HepG2 (cell line): ENCODE results near the gene CMTM2. TPM values are rescaled to one million over a fixed set of nuclear protein-coding genes. Genes with fewer than 3 reads are reported as not detected.

ENCODE experiments used
- ATAC-seq: fragments of 200-7000 bp; cut with Tn5 transposase; 3 replicates; pipeline ENCODE4 v1.9.1; 2020; ENCODE audit warnings: mild to moderate bottlenecking, moderate library complexity
- BruUV-seq: library from RNA; stranded (reverse); fragments of 400-500 nt; replicated peaks from 2 replicates; lab custom pipeline; 2021; lab: Mats Ljungman, UMichigan
- CTCF ChIA-PET: fragments of 300-600 bp; formaldehyde crosslinking; extraction: SDS; loops from one replicate; lab custom pipeline; 2021; ENCODE audit warnings: low total read pairs, inconsistent platforms, low intra/inter-chr PET ratio; lab: Yijun Ruan, JAX
- POLR2A ChIA-PET: fragments of 350-600 bp; sonication (Branson Sonifier 250); formaldehyde crosslinking; loops from one replicate; lab custom pipeline; 2020; ENCODE audit warnings: antibody characterized with exemption, inconsistent platforms; lab: Yijun Ruan, JAX
- DNase-seq: peaks from one replicate; pipeline ENCODE4 v3.0.0-alpha.2; 2015; ENCODE audit warnings: low spot score
- FAIRE-seq: peaks from 3 replicates; lab custom pipeline; 2011; peaks lifted over from hg19 to GRCh38; lab: Jason Lieb, UNC
- H2AFZ ChIP-seq: one replicate; pipeline ENCODE4 v1.6.1; 2011; ENCODE audit warnings: low read length, inconsistent platforms
- H3K27ac ChIP-seq: fragments of 300-600 bp; 3 replicates; pipeline ENCODE4 v1.8.0; 2011; ENCODE audit warnings: mixed run types, mild to moderate bottlenecking, mixed read lengths, low read length, inconsistent platforms; ENCODE audit not compliant: insufficient read depth; ENCODE audit errors: extremely low read length
- H3K27me3 ChIP-seq, 2 experiments: fragments of 200-600 bp in 1 of 2; 2 replicates in 1 of 2; 3 replicates in 1 of 2; pipeline versions ENCODE4 v1.6.0 to v1.8.0; 2011; ENCODE audit warnings: low read length in 2 of 2, mild to moderate bottlenecking in 2 of 2, moderate library complexity in 2 of 2, inconsistent platforms in 1 of 2; ENCODE audit not compliant: insufficient read depth in 2 of 2, control insufficient read depth in 1 of 2
- H3K36me3 ChIP-seq, 2 experiments: fragments of 200-600 bp in 1 of 2; replicated peaks in 1 of 2; 2 replicates in 1 of 2; 3 replicates in 1 of 2; pipeline versions ENCODE4 v1.5.1 to v1.8.0; 2011; ENCODE audit warnings: low read length in 2 of 2, inconsistent platforms in 1 of 2; ENCODE audit not compliant: insufficient read depth in 2 of 2, control insufficient read depth in 1 of 2
- H3K4me1 ChIP-seq: 2 replicates; pipeline ENCODE4 v1.5.1; 2012; ENCODE audit warnings: low read length, inconsistent platforms; ENCODE audit not compliant: insufficient read depth
- H3K4me2 ChIP-seq: 2 replicates; pipeline ENCODE4 v1.6.0; 2011; ENCODE audit warnings: low read depth, low read length, inconsistent platforms
- H3K4me3 ChIP-seq, 3 experiments: fragments of 200-600 bp in 1 of 3; sonication (generic), shearing (Covaris generic) in 1 of 3; replicated peaks in 1 of 3; 2 replicates each; pipeline ENCODE4 v1.5.1; 2011 to 2016; ENCODE audit warnings: low read length in 3 of 3, inconsistent platforms in 2 of 3, low read depth in 2 of 3, mild to moderate bottlenecking in 2 of 3, control low read depth in 1 of 3, mixed read lengths in 1 of 3; ENCODE audit not compliant: insufficient read depth in 1 of 3
- H3K79me2 ChIP-seq: one replicate; pipeline ENCODE4 v1.6.1; 2011; ENCODE audit warnings: low read length, inconsistent platforms; ENCODE audit not compliant: insufficient read depth
- H3K9ac ChIP-seq: 2 replicates; pipeline ENCODE4 v1.6.0; 2011; ENCODE audit warnings: mild to moderate bottlenecking, low read depth, low read length, inconsistent platforms; ENCODE audit not compliant: insufficient read depth
- H3K9me3 ChIP-seq: 2 replicates; pipeline ENCODE4 v1.5.1; 2012; ENCODE audit warnings: mild to moderate bottlenecking, low read length
- H4K20me1 ChIP-seq: 2 replicates; pipeline ENCODE4 v1.6.0; 2011; ENCODE audit warnings: inconsistent platforms, mild to moderate bottlenecking, low read length, moderate library complexity; ENCODE audit not compliant: insufficient read depth
- MAFF ChIP-seq: IDR thresholded peaks from 2 replicates; pipeline ENCODE4 v1.6.1; 2011; ENCODE audit warnings: low read depth, low read length, improper control_type of control experiment
- MAFK ChIP-seq, 2 experiments: IDR thresholded peaks in 1 of 2; conservative IDR thresholded peaks in 1 of 2; 2 replicates each; pipeline ENCODE4 v1.6.1; 2011; ENCODE audit warnings: improper control_type of control experiment in 2 of 2, low read length in 2 of 2
- SRSF1 ChIP-seq: fragments of 200-400 bp; formaldehyde crosslinking; optimal IDR thresholded peaks from 2 replicates; pipeline ENCODE3; 2017; ENCODE audit warnings: mild to moderate bottlenecking, low read depth, low read length, moderate library complexity
- TFDP2 ChIP-seq: sonication (generic); formaldehyde crosslinking; IDR thresholded peaks from 2 replicates; pipeline ENCODE4 v1.4.0; 2020; ENCODE audit warnings: missing genetic modification reagents
- ZNF30 ChIP-seq: sonication (generic); formaldehyde crosslinking; IDR thresholded peaks from 2 replicates; pipeline ENCODE4 v1.5.0; 2020; ENCODE audit warnings: mild to moderate bottlenecking, missing genetic modification reagents
- WGBS: methylation state at CpG from one replicate; pipeline ENCODE4 v1.1.6; 2017; ENCODE audit warnings: low lambda C conversion rate; 5-methylcytosine and 5-hydroxymethylcytosine counted together
- in situ Hi-C: cut with HindIII; loops from 2 replicates; pipeline ENCODE4 v1.10.0; 2017; ENCODE audit warnings: low pct_unique_long_range_greater_than_20kb; ENCODE audit not compliant: extremely low pct_ligation_motif_present
- intact Hi-C: fragments of 100-400 bp; cut with micrococcal nuclease; formaldehyde crosslinking; loops from one replicate; pipeline ENCODE4 v1.10.0; 2022; ENCODE audit not compliant: unreplicated experiment
- polyA plus RNA-seq, 8 experiments: library from polyadenylated mRNA; depleted of rRNA in 3 of 8; stranded (reverse) in 7 of 8; unstranded in 1 of 8; fragments of >200 nt; fragmentation: Illumina TruSeq in 4 of 8; extraction: Trizol in 4 of 8; gene quantifications; 2 replicates each; pipeline versions ENCODE4 v1.2.1 to v1.2.3, GENCODE V29; 2011 to 2016; ENCODE audit warnings: low read depth in 4 of 8, missing spikeins in 1 of 8, mixed read lengths in 1 of 8; ENCODE audit not compliant: insufficient read depth in 1 of 8
- total RNA-seq, 5 experiments: library from RNA; depleted of rRNA; stranded (reverse); fragments of >200 nt; fragmentation: Illumina TruSeq; extraction: Trizol; gene quantifications; 2 replicates each; pipeline ENCODE4 v1.2.3, GENCODE V29; 2016; ENCODE audit warnings: low read depth in 1 of 5

The CMTM2 gene
- total and polyA plus RNA-seq, 2 of the 13 experiments (the other 11 are each of a cell fraction or from before 2014, with no cell fraction given): not detected

GRCh38 chr16:66587881-66588600 lies 8.8 kb downstream of the CMTM2 start:
- H3K4me2 ChIP-seq: no peak overlapping the region
- H3K27ac ChIP-seq: no peak overlapping the region
- H3K79me2 ChIP-seq: no peaks in the 10 kb centered on the region
- H3K4me3 ChIP-seq: no peak overlapping the region
- no TSS peak for BruUV-seq
- H3K4me1 ChIP-seq: peaks cover 14% of the 10 kb centered on the region; the same call in 1 of the 2 replicates
- no peak overlapping the region for H3K9ac ChIP-seq
- no peaks in the 10 kb centered on the region for H3K36me3 ChIP-seq
- FAIRE-seq (no peak), DNase-seq (no peak), ATAC-seq (no peak)
- H2AFZ ChIP-seq: no peak overlapping the region
- intact Hi-C loops: loop anchor here (2.0 to 5.0 kb wide), 2 partner anchors 109 to 181 kb away; no protein-coding TSS in a partner anchor
- peaks cover 3 to 28% of the 10 kb centered on the region in 2 experiments; a peak in 3 of 5 replicates for H3K27me3 ChIP-seq
- TF ChIP-seq ZNF30: no peak
- TF ChIP-seq TFDP2: no peak
- TF ChIP-seq SRSF1: no peak
- peak; percentile 44; the same call in 1 of the 2 replicates for TF ChIP-seq MAFF
- peak; percentile 24 to 44; a peak in 3 of 4 replicates for TF ChIP-seq MAFK (conservative IDR thresholded peaks at IDR 0.05 in 1 of 2, IDR thresholded peaks at IDR 0.05 in 1 of 2; ENCODE audit: low read length in 2 of 2)
- ChIA-PET CTCF (no interaction called here), POLR2A (interaction anchor here (1.6 kb wide), 1 partner anchor 16 kb away, joined by 4 read pairs; the partner anchor contains the start of gene CMTM3)
- H3K9me3 ChIP-seq: no peaks in the 10 kb centered on the region
- H4K20me1 ChIP-seq: no peaks in the 10 kb centered on the region
- WGBS: 46% methylated on average over 7 of the region's 7 CpGs
- in situ Hi-C loops: loop anchor here (5.0 kb wide), 1 partner anchor 181 kb away; no protein-coding TSS in a partner anchor
